ENCODE results near the gene GPR31.

GPR31 gene

DNA sequence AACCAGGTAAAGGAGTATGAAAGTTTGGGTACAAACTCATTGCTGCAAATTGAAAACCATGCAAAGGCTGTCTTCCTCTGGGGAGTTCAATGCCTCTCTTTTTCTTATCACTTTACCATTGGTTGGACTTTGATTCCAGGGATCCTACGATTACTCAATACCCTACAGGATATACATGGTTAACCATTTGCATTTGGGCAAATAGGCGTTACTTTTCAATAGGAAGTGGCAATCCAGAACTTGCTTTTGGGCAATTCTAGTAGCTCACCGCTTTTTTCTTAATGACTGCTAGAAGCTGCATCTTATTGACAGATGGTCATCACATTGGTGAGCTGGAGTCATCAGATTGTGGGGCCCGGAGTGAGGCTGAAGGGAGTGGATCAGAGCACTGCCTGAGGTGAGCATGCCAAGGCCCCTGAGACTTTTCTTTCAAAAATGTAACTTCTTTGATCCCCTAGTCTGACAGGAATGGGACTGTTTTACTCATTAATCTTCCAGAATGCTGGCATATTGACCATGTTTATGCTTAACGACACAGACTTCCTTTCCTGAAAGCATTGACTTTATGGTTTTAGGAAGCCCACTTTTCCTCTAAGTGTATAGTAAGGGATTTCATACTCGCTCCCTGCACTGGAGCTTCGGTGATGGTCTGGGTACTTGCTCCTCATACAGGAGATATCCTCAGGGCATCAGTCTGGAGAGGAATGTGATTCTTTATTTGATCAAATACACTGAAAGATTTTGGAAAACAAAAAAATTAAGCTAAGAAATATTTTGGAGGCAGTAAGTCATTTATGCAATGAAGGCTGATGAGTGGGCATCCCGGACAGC lies 34.7 kb downstream of the GPR31 start, which contains the start of gene CCR6:
CCR6 (plus strand) TSS at position 270 of the 831 bp plus-strand sequence. CDS start 13,039 bp downstream, outside the sequence.
- H3K4me3 ChIP-seq (ENCODE audit: low read depth, low read length): no peak within 1 kb of the TSS
- in situ Hi-C loops (cut with HindIII; ENCODE audit: low sequenced_read_pairs): no loop called here
- TF ChIP-seq, protein P1, sequence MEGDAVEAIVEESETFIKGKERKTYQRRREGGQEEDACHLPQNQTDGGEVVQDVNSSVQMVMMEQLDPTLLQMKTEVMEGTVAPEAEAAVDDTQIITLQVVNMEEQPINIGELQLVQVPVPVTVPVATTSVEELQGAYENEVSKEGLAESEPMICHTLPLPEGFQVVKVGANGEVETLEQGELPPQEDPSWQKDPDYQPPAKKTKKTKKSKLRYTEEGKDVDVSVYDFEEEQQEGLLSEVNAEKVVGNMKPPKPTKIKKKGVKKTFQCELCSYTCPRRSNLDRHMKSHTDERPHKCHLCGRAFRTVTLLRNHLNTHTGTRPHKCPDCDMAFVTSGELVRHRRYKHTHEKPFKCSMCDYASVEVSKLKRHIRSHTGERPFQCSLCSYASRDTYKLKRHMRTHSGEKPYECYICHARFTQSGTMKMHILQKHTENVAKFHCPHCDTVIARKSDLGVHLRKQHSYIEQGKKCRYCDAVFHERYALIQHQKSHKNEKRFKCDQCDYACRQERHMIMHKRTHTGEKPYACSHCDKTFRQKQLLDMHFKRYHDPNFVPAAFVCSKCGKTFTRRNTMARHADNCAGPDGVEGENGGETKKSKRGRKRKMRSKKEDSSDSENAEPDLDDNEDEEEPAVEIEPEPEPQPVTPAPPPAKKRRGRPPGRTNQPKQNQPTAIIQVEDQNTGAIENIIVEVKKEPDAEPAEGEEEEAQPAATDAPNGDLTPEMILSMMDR (IDR thresholded peaks at IDR 0.05; ENCODE audit: low read depth, low read length): no peak
- no peak for DNase-seq (ENCODE audit: low read depth, low spot score)

DNA sequence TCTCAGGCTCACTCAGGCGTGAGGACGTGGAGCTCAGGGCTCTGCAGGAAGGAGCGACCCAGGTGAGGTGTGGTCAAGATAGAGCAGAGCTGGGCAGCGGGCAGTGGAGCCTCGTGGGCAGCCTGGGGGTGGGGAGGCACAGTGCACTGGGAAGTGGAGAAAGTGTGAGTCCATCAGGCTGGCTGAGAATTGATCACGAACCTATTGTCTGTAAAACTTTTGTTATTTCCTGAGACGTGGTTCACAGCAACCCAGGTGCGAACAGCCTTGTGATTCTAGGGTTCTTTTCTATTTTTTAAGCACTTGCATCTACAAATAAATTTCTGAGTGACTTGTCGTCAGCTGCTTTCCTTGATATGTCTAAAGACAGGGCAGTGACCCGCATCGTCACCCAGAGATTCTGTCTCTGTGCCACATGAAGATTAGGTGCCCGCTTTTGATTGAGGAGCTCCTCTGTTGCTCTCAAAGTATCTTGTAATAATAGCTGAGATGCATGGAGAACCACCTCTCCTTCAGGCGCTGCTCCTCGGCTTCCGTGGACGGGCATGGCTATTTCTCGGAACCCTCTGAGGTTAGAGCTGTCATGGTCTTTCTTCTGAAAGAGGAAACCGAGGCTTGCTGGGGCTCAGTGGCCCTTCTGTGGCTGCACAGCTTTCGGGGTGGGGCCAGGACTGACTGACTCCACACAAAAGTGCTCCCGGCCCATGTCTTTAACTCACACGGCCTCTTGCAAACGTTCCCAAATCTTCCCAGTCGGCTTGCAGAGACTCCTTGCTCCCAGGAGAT lies 35.5 kb downstream of the GPR31 start:
- H3K4me3 ChIP-seq (ENCODE audit: low read depth, low read length): no peak overlapping the region
- in situ Hi-C loops (cut with HindIII; ENCODE audit: low sequenced_read_pairs): no loop called here
- no peak for DNase-seq (ENCODE audit: low read depth, low spot score)
- TF ChIP-seq, protein P1 (IDR thresholded peaks at IDR 0.05; ENCODE audit: low read depth, low read length): no peak

DNA sequence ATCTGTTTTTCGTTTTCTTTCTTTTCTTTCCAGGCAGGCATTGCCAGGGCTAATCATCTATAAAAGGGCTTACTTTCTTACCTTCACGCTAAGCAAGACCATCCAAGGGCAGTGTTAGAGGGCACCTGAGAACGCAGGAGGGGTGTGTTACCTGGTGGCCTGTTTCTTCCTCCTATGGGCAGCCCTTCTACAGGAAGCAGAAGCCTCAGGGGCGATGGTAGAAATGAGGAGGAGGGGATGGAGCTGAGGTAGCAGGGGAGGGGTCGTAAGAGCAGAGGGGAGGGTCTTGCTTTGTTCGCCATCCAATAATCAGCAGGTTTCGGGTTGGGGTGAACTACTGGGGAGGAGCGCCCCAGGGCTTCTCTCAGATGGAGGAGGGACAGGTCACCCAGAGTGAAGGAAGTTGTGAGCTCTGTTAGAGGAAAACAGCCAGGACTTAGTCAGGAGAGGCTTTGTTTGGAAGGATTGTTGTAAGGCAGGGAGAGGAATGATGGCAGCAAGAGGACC lies 36.4 kb downstream of the GPR31 start:
- in situ Hi-C loops (cut with HindIII; ENCODE audit: low sequenced_read_pairs): no loop called here
- TF ChIP-seq, protein P1 (IDR thresholded peaks at IDR 0.05; ENCODE audit: low read depth, low read length): no peak
- DNase-seq (ENCODE audit: low read depth, low spot score): no peak
- no peak overlapping the region for H3K4me3 ChIP-seq (ENCODE audit: low read depth, low read length)

DNA sequence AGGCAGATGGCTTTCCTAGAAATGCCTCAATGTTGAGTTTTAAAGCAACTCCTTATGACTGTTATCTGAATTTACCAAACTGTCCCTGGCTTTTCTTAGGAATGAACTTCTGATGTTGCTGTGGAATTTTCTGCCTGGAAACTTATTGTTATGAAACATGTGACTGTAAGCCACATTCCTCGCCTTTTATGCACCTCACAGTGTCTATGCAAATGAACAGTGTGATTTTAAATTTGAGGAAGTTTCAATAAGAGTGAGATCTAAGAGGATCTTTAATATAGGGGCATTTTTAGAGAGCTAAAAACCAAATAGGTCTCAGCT lies 37.2 kb downstream of the GPR31 start:
- TF ChIP-seq, protein P1 (IDR thresholded peaks at IDR 0.05; ENCODE audit: low read depth, low read length): no peak
- no peak overlapping the region for H3K4me3 ChIP-seq (ENCODE audit: low read depth, low read length)
- in situ Hi-C loops (cut with HindIII; ENCODE audit: low sequenced_read_pairs): no loop called here
- no peak for DNase-seq (ENCODE audit: low read depth, low spot score)

DNA sequence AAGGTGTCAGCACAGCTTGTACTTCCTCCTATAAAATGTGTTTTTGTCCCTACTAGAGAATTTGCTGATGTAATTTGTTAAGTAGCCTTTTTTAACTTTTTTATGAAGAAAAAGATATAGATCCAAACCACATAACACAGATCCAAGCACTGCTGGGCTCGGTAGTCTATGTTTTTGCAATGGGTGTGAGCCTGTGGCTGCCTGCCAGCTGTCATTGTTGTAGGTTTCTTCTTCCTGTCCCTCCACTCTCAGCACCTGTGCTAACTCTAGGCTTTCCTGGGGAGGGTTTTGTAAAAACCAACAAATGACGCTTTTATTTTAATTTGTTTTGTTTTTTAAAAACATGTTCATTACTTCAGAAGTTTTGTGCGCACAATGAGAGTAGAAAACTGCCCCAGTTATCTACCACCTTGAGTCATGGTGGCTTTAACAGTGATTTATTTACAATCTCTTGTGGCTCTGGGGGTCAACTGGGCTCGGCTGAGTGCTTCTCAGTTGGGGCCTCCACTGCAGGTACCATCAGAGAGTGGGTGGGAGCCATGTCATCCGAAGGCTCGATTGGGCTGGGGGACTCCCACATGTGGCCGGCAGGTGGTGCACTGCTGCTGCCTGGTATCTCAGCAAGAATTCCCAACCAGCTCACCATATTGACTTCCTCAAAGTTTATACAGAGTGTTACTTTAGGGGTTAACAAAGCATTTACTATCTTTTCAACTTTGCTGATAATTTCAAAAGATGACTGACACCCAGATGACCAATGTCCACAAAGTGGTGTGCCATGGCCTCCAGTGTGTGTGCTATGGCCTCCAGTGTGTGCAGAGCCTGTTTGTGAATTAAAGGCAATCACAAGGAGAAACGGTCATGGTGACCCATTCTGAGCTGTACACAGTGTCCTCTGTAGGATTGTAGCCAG lies 37.9 kb downstream of the GPR31 start:
- TF ChIP-seq, protein P1 (IDR thresholded peaks at IDR 0.05; ENCODE audit: low read depth, low read length): no peak
- no peak overlapping the region for H3K4me3 ChIP-seq (ENCODE audit: low read depth, low read length)
- DNase-seq (ENCODE audit: low read depth, low spot score): no peak
- in situ Hi-C loops (cut with HindIII; ENCODE audit: low sequenced_read_pairs): no loop called here

DNA sequence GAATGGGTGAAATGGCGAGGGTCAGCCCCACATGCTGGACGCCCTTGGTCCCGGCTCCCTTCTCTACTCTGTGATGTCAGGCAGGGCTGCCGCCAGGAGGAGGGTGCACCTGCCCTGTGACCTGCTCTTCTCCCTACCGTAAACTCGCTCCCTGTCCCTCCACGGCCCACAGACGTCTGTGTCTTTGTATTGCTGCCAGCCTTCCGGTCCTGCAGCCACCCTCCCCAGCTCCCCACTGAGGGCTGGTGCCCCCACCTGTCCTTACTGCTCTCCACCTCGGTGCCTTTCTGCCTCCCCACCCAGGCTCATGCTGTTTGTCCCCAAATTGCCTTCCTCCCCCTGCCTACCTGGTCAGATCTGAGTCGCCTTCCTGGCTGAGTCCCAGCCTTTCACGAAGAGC lies 38.9 kb downstream of the GPR31 start:
- H3K4me3 ChIP-seq (ENCODE audit: low read depth, low read length): no peak overlapping the region
- in situ Hi-C loops (cut with HindIII; ENCODE audit: low sequenced_read_pairs): no loop called here
- TF ChIP-seq, protein P1 (IDR thresholded peaks at IDR 0.05; ENCODE audit: low read depth, low read length): no peak
- DNase-seq (ENCODE audit: low read depth, low spot score): no peak
